ENCODE data around the gene NPBWR2.
"Not testable (repeated sequence)": the region's sequence is repeated elsewhere in the genome, so short reads cannot be mapped to it uniquely, and the experiment has no call there.

The NPBWR2 gene

GRCh38 chr20:64119301-64119680 is 11.9 kb upstream of the NPBWR2 start:
- no peak for DNase-seq (ENCODE audit: low read depth in 1 of 2, low spot score in 1 of 2)

- DNase-seq (ENCODE audit: low read depth in 1 of 2, low spot score in 1 of 2) = not testable (repeated sequence)
Measured at GRCh38 chr20:64117432-64117777, 10.0 kb upstream of the NPBWR2 start.

DNA sequence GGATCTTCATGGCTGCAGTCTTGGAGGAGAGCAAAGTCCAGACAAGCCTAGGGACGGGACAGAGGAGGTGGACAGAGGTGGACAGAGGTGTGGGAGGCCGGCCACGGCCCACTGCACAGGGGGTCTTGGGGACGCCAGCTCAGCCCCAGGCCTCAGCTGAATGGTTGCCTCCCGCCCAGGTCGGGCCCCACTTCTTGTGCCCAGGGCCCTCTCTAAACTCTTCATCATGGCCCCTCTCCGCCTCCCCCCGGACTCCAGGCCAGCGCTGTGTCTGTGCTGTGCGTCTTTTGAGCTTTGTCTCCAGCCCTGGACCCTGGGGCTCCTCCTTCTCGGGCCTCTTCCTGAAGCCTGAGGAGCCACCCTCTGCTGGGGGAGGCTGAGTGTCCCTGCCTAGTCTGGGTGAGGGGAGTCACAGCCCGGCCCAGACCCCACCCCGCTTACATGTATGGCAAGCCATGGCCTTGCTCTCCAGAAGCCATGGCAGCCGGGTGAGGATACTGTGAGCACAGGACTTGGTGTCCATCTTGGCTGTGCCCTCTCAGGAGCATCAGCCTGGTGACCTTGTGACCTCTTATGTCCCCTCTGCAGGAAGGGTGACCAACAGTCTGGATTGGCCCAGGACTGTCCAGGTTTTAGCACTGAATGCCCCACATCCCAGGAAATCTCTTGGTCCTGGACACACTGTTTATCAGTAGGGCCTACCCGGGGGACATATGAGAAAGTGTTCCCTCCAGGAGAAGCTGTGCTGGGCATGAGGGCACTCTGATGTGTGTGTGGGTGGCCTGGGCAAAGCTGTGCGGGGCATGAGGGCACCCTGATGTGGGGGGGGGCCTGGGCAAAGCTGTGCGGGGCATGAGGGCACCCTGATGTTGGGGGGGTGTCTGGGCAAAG is 9.4 kb upstream of the NPBWR2 start:
- no peak for DNase-seq (ENCODE audit: low read depth in 1 of 2, low spot score in 1 of 2)

DNA sequence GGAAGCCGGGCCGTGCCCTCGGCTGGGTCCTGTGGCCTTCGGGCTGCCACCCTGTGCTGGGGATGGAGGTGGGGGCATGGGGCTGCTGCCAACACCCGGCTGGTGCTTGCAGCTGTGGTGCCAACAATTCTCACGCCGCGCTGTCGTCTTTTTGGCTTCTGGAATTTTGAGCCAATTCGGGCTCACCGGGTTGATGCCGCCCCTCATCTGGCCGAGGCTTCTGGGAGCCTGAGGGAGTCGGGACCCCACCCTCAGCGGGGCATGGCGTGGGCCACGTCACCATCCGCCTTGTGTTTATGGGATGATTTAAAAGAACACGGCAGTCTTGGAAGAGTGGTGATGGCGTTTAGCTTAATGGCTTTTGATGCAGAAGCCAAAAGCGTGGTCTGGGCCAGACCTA is 8.7 kb upstream of the NPBWR2 start:
- DNase-seq (ENCODE audit: low read depth in 1 of 2, low spot score in 1 of 2) = no peak

GRCh38 chr20:64115171-64115911 is 8.0 kb upstream of the NPBWR2 start:
- DNase-seq (ENCODE audit: low read depth in 1 of 2, low spot score in 1 of 2) = no peak

GRCh38 chr20:64114356-64114971 is 7.1 kb upstream of the NPBWR2 start:
- no peak for DNase-seq (ENCODE audit: low read depth in 1 of 2, low spot score in 1 of 2)

- no peak for DNase-seq (ENCODE audit: low read depth in 1 of 2, low spot score in 1 of 2)
Measured at GRCh38 chr20:64113796-64114355, 6.5 kb upstream of the NPBWR2 start.

DNA sequence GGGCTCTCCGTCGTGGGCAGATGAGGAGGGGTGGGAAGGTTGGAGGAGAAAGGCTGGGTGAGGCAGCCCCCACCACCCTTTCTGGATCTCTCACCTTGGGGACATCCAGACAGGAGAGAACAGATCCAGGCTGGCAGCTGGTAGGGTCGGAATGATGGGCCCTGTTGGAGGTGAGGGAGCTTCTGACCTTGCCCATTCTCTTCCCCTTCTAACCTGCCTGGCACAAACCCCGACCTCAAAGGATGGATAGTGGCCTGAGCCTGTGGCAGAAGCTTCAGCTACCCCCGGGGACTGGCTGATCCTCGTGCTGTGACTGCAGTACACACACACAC is 6.0 kb upstream of the NPBWR2 start:
- DNase-seq (ENCODE audit: low read depth in 1 of 2, low spot score in 1 of 2) = no peak

DNA sequence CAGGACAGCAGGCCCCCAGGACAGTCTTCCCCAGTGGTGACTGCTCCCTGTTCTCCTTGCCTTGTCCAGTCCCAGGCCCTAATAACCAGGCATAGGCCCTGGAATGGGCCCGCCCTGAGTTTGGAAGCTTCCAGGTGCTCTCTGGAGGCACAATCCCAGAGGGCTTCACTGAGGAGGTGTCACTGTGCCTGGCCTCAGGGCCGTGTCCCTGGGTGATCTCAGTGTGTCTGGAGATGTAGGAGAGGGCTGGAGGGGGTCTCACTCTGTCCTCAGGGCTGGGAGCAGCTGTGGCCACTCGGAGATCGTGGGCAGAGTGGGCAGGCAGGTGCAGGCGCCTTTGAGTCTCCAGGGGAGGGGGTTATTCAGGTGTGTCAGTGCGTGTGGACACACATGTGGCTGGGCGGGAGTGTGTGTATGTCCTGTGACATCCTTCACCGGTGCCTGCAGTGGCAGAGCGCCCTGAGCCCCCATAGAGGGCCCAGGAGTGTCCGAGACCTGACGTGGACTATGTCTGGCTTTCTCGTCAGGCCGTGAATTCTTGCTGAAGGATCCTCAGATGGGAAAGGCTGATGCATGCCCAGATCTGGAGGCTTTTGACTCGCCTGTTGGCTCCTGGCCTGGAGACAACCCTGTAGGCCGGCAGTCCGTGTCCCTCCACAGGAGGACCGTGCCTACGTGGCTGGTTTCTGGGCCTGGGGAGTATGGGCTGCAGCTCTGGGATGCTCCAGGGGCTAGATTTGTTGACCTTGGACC is 5.5 kb upstream of the NPBWR2 start:
- no peak for DNase-seq (ENCODE audit: low read depth in 1 of 2, low spot score in 1 of 2)

- DNase-seq (ENCODE audit: low read depth in 1 of 2, low spot score in 1 of 2) = no peak
Measured at GRCh38 chr20:64111841-64112641, 4.7 kb upstream of the NPBWR2 start.

- no peak for DNase-seq (ENCODE audit: low read depth in 1 of 2, low spot score in 1 of 2)
Measured at GRCh38 chr20:64110411-64111068, 3.2 kb upstream of the NPBWR2 start.

GRCh38 chr20:64109831-64110391 is 2.5 kb upstream of the NPBWR2 start:
- DNase-seq (ENCODE audit: low read depth in 1 of 2, low spot score in 1 of 2) = no peak

DNA sequence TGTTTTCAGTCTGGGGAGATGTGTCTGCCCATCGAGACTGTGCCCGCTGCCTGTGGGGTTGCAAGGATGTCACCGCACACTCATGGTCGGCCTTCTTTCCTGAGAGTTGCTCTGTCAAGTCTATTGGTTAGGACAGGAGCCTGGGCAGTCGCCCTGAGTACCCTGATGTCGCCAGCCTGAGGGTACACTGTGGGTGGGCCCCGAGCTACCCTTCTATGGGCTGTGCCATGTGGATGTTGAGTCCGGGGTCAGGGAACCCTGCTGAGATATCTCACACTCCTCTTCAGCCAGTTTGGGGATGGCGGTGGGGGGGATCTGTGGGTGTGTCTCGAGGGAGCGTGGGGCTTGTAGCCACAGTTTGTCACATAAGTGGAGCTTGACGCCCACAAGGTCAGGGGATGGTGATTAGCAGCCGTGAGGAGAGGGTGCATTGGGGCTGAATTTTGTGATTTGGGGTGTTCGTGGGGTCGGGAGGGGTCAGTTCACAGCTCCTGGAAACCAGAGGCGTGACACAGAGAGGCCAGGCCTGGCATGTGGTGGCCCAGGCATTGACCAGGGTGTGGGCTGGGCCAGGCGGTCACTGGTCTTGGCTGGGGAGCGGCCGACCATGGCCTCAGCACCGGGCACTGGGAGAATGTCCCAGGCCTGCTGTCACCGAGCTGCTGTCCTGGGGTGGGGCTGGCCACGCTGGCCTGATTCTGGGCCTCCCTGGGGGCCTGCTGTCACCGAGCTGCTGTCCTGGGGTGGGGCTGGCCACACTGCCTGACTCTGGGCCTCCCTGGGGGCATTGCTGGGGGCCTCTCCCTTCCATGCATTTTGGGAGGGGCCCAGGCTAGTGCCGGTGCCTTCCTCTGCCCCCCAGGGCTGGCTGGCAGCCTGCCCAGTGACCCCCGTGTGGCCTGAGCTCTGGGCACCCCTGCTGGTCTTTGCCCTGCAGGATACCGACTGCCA is 1.6 kb upstream of the NPBWR2 start:
- DNase-seq (ENCODE audit: low read depth in 1 of 2, low spot score in 1 of 2) = no peak

- DNase-seq (ENCODE audit: low read depth in 1 of 2, low spot score in 1 of 2) = no peak
Measured at GRCh38 chr20:64107736-64108457, 532 bp upstream of the NPBWR2 start.

DNA sequence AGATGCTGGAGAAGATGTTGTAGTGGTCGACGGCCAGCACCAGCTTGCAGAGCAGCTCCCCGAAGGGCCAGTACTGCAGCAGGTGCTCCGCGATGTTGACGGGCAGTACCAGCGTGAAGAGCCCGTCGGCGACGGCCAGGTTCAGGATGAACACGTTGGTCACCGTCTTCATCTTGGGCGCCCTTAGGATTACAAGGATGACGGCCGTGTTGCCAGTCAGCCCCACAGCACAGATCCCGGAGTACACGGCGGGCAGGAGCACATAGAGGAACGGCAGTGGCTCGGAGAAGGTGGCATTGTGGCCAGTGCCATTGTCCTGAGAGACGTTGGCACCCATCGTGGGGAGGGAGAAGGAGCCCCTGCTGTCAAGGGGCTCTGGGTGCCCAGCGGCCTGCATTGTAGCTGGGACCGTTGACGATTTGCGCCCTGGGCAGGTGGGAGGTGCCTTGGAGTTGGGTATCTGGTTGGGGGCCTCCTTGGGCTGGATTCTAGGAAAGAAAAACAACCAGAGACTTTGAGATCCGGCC is 867 bp downstream of the NPBWR2 start:
- no peak for DNase-seq (ENCODE audit: low read depth in 1 of 2, low spot score in 1 of 2)

DNA sequence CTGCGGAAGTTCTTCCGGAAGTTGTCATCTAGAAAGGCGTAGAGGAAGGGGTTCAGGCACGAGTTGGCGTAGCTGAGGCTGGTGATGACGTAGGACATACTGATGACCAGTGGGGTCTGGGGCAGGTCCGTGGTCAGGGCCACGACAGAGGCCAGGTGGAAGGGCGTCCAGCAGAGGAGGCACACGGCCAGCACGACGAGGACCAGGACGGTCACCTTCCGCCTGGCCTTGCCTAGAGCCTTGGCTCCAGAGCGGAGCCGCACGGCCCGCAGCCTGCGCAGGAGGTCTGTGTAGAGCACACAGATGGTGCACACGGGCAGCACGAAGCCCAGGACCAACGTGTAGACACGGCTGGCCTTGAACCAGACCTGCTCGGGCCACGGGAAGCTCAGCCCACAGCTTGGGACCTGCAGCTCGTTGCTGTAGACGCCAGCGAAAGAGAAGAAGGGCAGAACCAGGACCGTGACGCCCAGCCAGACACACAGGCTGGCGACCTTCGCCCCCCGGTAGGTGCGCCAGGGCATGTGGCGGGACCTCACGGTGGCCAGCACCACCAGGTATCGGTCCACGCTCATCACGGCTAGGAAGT is 1.4 kb downstream of the NPBWR2 start:
- DNase-seq (ENCODE audit: low read depth in 1 of 2, low spot score in 1 of 2) = no peak

Data from activated CD4-positive, alpha-beta T cell treated with anti-CD3 and anti-CD28 coated beads, Interleukin-2, amount 50 U/mL, for 24 hours (primary cell).